ENCODE measurements around the gene IKBKG.
"Not testable (repeated sequence)": the region's sequence is repeated elsewhere in the genome, so short reads cannot be mapped to it uniquely, and the experiment has no call there.

IKBKG gene, protein sequence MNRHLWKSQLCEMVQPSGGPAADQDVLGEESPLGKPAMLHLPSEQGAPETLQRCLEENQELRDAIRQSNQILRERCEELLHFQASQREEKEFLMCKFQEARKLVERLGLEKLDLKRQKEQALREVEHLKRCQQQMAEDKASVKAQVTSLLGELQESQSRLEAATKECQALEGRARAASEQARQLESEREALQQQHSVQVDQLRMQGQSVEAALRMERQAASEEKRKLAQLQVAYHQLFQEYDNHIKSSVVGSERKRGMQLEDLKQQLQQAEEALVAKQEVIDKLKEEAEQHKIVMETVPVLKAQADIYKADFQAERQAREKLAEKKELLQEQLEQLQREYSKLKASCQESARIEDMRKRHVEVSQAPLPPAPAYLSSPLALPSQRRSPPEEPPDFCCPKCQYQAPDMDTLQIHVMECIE

DNA sequence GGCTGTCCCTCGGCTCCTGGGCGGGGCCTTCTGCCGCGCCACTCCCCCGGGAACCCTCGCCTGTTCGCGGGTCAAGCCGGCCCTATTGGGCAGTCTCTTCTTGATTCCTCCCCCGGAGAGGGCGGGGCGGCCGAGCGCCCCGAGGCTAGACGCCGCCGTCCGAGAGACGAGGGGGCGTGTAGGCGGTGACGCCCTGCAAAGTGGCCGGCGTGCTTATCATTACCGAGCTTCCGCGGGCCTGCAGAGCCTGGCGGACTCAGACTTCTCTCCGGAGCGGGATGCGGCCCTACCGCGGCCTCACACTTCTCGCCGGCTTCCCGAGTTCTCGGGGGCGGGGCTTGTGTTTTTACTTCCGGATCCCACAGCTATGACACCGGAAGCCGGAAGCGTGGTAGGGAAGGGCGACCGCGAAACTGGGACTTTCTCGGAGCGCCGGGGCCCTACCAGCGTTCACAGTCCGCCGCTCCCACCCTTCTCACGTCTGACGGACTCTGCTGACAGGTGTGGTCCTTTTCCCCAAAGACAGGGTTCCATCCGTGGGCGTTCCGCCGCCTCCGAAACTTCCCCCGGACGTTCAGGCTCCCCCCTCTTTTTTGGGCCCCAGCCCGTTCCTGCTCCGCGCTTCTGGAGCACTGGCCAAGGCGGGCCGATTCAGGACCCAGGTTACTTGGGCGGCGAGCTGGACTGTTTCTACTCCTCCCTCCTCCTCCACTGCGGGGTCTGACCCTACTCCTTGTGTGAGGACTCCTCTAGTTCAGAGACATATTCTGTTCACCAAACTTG is at the start of gene IKBKG:
TSS of gene IKBKG (plus strand) at position 376 of the 783 bp plus-strand sequence. CDS start 4,383 bp downstream, outside the sequence.
- FAIRE-seq = peak; percentile 37
- peak; percentile 80 for DNase-seq (ENCODE audit: low spot score)

DNA sequence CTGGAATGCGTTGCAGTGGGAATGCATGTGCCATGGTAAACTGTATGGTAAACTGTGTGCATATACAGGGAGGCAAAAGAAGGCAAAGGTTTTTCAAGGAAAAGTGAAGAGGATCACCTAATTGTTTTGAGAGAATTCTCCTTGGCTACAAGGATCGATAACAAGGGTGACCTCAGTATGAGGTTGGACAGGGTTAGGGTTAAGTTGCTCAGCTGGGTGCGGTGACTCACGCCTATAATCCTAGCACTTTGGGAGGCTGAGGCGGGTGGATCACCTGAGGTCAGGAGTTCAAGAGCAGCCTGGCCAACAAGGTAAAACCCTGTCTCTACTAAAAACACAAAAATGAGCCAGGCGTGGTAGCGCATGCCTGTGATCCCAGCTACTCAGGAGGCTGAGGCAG is 46.0 kb upstream of the IKBKG start:
- DNase-seq (ENCODE audit: low spot score); FAIRE-seq: not testable (repeated sequence)

DNA sequence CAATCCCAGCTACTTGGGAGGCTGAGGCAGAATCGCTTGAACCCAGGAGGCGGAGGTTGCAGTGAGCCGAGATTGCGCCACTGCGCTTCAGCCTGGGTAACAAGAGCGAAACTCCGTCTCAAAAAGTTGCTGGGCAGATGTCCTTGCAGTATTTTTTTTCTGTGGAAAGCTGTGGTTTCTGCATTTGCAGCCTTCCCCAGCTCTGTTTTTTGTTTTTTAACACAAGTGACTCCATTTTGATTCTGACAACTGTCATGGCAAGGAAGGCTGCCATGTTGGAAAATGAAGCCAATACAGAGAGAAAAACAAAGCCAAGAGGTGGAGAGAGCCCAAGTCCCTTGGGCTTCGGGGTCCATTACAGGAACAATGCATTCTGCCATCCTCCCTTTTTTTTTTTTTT is 45.3 kb upstream of the IKBKG start:
- FAIRE-seq (no peak), DNase-seq (ENCODE audit: low spot score) (no peak)

DNA sequence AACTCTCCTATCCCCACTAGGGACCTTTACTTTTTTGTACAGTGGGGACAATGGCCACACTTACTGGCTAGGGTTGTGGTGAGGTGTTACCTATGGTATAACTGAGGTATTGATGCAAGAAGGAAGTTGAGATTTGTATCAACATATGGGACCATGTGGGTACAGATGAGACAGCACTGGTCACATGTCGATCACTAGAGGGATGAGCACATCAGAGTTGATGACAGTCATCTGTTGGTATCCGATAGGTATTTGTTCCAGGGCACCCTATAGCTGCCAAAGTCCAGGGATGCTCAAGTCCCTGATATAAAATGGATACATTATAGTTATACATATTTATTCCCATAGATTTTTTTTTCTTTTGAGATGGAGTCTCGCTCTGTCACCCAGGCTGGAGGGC is 44.4 kb upstream of the IKBKG start:
- FAIRE-seq = no peak
- no peak for DNase-seq (ENCODE audit: low spot score)

DNA sequence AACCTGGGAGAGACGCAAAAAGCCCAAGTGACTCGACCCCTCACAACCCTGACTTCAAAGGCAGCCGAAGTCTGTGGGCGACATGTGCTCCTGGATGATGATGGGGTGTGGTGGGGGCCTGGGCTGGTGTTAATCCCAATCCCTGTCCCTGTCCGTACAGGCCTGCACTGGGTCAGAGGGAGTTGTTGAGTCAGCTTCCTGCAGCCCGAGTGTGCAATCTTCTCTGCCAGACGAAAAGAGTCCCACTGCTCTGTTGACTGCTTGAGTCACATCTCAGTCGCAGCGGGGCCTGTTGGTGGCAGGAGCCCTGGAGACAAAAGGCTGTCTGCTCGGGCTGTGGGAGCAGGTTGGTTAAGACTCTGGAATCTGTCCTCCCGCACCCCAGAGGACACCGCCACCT is 41.7 kb upstream of the IKBKG start:
- DNase-seq (ENCODE audit: low spot score) = peak; percentile 62

DNA sequence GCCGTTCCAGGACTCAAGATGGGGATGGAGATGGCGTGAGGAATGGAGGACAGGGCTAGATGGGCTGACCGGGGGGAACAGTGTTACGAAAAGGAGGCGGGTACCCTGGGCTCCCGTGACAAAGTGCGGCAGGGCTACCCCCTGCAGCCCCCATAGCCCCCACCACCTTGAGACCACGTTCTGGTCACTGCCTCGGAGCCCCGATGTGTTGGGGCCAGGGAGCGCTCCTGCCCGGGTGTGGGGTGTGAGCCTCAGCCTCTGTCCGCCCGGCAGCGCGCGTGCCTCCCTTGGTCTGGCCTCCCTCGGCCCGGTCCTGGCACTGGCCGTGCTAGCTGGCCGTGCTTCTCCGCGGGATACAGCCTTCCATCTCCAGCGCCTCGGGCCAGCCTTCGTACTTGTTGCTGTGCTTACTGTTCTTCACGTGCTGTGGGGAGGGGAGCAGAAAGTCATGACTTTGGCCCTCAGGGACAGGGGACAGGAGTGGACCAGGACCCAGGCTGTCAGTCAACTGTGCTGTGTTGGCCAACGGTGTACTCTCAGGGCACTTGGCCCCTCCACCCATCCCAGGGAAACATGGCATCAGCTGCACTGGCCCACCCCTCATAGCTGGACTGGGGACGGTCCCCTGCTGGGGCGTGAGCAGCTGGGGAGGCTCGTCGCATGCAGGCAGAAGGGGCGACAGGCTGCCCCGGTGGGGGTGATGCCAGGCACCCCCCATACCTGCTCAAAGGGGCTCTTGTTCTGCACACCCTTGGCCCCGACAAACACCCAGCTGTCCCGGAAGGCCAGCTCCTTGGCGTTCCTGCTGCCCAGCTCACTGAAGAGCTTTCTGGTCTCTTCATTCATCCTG is 40.7 kb upstream of the IKBKG start:
- DNase-seq (ENCODE audit: low spot score) (no peak), FAIRE-seq (no peak)

More for the DNA sequence above, 41.7 kb upstream of the IKBKG start:
- no peak for FAIRE-seq

DNA sequence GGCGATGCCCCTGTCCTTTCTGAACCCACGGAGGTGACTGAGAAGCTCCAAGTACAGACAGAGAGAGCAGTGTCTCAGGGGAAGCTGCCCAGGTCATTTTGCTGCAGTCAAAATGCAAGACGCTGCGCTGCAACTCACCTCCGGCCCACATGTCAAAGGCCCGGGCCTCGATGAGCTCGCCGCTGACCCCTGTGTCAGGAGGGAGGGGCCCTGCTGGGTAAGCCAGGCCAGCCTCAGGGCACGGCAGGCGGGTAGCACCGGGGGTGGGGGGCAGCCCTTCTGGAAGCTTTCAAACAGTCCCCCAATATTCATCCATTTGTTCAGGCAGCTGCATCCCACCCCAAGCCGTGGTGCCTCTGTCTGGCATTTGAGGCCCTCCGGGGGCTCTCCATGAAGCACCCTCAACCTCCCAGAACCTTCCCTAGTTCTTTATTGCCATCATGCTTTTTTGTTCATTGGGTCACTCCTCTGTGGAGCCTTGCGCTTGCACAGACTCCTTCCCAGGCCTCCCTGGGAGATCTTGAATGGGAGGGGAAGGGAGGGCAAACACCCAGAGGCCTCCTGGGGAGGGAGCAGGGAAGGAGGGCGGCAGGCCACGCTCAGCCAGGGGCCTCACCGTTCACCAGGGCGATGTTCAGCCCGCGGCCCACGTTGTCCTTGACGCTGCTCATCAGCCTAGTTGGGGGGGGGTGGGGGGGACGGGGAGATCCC is 39.6 kb upstream of the IKBKG start:
- FAIRE-seq (no peak), DNase-seq (ENCODE audit: low spot score) (no peak)

DNA sequence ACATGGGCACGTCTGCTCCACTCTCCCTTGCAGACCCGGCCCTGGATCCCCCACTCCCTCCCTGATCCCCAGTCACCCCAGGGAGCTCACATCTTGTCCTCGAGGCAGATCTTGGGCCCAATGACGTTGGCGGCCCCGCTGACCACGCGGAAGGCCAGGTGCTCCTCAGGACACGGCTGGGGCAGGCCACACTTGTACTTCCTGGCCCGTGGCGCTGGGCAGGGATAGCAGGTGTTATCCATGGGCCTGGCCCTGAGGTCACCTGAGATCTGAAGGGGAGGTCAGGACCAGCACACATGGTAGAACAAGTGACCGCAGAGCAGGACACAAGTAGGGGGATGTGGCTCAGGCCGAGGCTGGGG is 39.1 kb upstream of the IKBKG start:
- FAIRE-seq (no peak), DNase-seq (ENCODE audit: low spot score) (no peak)

DNA sequence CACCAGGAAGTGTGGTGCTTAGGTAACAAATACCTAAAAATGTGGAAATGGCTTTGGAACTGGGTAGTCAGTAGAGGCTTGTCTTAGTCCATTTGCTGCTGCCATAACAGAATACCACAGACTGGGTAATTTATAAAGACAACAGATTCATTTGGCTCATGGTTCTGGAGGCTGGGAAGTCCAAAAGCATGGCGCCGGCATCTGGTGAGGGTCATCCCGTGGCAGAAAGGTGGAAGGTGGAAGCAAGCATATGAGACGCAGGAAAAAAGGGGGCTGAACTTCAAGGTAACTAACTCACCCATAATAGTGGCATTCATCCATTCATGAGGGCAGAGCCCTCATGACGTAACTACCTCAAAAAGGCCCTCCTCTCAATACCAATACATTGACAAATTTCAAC is 38.0 kb upstream of the IKBKG start:
- DNase-seq (ENCODE audit: low spot score) (no peak), FAIRE-seq (no peak)

DNA sequence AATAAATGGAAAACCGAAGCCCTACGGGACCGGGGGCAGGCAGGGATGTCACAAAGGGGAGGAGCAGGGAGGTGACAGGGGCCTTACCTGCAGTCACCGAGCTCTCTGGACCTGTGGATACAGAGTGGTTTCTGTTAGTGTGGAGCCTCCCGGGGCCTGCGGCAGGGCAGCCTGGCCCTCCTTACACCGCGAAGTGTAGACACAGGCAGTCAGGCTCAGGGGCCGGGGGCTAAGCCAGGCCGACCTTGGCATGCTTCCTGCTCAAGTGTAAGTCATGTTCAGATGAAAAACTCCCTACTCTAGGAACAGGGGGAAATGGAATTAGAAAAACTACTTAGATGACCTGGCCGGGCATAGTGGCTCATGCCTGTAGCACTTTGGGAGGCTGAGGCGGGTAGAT is 35.7 kb upstream of the IKBKG start:
- DNase-seq (ENCODE audit: low spot score) (no peak), FAIRE-seq (no peak)

DNA sequence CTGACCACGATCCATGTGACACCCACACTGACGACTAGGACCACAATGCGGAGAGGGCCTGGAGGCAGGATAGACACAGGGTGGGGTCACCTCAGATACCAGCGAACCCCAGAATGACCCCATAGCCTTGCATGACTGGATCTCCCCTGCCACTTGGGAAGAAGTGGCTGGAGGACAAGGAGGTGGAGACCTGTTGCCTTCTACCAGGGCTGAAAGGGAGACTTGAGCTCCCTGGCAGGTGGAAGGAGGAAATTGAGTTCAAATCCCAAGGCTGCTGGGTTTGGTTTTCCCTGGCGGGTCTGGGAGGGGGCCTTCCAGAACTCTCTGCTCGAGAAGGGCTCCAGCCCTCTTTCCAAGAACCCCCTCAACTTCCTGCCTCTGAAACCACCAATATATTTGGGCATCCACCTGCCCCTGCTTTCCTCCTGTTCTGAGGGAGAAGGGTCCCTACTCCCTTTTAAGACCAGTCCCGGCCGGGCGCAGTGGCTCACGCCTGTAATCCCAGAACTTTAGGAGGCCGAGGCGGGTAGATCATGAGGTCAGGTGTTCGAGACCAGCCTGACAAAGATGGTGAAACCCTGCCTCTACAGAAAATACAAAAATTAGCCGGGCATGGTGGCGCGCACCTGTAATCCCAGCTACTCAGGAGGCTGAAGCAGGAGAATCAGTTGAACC is 34.4 kb upstream of the IKBKG start:
- FAIRE-seq (no peak), DNase-seq (ENCODE audit: low spot score) (no peak)

DNA sequence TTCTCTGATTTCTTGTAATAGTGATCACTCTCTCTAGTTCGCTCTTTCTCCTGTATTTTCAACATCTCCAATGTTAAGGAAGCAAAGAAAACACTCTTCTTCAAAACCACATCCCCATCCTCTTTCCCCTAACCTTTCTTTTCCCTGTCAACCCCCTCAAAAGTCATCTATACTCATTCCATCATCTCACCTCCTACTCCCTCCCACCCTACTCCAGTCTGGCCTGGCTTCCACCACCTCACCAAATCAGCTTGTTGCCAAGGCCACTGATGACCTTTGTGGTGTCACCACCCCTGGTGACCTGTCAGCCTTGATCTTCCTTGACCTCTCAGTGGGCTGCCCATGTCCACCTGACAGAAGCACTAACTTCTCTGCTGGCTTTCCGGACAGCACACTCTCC is 33.7 kb upstream of the IKBKG start:
- FAIRE-seq = no peak
- DNase-seq (ENCODE audit: low spot score) = no peak

DNA sequence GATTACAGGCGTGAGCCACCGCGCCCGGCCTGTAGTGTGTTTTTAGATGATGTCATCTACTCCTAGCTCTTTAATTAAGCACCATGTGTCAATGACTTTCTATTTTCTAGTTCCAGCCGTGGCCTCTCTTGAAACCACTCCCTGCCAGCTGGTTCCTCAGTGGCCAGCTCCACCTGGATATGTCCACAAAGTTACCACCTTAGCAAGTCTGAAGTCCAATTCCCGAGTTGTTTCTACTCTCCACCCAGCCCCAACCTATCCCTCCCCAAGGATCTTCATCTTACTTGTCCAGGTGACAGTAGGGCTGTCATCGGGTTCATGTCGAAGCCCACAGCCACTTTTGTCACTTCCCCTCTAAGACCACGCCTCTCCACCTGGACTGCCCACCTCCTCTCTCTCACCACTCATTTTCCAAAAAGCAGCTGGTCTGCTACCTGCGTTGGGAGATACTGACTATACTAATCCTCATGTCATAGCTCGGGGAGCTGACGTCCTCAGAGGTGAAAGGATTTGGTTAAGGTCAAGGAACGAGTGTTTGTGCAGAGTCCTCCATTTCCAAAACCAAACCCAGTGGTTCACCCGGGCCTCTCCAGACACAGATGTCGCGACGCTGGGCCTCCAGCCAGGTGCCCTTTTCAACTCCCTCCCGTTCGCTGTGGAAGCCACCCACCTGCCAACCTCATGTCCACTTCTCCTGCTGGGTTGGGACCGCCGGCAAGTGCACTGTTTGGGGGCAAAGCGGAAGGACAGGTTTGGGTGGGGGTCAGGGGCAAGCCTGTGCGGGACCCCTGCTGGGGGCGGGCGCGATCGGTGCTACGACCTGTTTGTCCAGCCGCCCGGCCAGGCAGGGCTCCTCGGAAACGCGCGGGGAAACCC is 32.1 kb upstream of the IKBKG start:
- no peak for FAIRE-seq
- no peak for DNase-seq (ENCODE audit: low spot score)

DNA sequence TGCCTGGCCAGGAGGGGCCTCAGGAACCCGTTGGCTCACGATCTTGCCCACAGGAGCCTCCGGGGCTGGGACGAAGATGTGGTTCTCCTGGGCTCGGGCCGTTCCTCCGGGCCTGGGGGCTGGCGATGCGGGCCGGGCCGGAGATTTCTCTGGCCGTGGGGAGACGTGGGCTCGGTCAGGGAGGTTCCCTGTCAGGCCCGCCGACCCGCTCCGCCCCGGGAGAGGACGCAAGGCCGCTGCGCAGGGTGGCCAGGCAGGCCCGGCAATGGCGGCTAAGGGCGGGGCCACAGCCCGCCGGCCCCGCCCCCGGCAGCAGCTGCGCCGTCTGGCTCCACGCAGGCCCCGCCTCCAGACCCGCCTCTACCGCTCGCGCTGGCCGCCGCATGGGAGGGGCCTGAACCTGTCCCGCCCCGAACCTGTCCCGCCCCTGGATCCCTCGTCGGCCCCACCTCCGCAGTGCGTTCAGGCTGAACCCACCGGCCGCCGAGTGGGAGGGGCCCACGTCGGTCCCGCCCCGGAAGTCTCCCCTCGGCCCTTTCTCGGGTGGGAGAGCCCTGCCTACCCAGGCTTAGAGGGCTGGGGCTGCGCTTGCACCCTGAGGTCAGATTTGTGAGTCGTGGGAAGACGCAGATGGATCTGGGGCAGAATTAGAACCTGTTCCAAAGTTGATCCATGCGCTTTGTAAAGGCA is 31.3 kb upstream of the IKBKG start, which contains the start of gene FAM3A:
TSS of gene FAM3A (minus strand) at position 267 of the 690 bp plus-strand sequence. CDS start 460 bp downstream, outside the sequence.
- peak; percentile 59 for FAIRE-seq
- DNase-seq (ENCODE audit: low spot score) = peak; percentile 85

DNA sequence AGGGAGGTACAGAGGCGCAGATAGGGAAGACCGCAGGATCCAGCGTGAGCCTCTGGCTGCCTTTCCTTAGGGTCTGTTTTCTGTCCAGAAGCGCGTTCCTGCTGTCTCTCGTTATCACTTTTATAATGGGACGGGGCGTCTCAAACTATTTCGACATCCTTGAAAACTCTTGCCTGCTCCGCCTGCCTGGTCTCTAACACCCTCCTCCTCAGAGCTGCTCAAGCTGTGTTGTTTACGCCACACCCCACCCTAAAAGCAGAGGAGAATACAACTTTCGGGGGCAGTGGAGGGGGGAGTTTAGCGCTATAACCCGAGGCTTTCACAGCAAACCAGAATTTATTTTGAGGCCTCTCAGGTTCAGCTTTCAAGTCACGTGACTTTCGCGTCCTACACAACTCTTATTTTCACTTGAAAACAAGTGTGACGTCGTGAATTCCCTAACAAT is 30.7 kb upstream of the IKBKG start:
- DNase-seq (ENCODE audit: low spot score) = no peak
- FAIRE-seq = no peak

DNA sequence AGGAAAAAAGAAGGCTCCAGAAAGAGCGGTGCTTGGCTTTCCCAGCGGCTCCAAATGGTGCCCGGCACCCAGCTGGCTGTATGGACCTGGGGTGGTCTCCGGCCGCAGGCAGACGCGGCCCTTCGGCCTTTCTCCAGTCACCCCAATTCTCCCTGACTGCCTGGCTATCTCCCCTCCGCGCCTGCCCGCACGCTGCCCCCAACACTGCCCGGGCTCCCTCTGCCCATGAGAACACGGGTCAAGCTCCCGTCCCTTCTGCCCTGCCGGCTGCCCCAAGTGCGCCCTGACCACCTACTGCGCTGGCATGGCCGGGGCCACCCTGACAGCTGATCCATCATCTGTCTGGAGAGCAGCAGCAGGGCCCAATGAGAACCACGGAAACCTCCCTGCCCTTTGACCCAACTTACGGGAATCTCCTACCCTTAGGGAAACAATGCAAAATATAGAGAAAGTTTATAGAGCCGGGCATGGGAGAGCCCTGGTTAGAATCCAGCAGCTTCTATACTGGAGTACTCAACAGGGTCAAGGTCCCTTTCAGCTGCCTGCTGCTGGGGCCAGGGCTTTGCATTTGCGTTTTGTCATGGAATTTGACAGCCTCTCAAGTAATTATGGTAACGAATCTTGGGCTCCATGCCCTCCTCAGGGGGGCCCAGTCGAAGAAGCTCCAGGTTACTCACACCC is 30.2 kb upstream of the IKBKG start:
- FAIRE-seq (no peak), DNase-seq (ENCODE audit: low spot score) (no peak)

DNA sequence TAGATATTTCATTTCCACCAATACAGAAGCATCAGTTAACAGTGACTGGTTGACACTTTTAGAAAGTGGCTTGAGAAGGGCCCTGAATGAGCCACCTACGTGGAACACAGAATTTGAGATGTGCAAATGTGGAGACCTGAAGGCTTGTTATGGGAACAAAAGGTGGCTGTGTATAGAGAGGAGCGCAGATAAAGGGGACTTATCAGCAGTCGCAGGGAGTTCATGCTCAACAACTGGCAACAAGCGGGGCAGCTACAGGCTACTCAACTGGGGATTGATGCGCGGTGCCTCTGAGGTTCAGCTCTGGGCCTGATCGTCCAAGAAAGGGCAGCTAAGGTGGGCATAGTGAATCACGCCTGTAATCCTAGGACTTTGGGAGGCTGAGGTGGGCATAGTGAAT is 28.0 kb upstream of the IKBKG start:
- FAIRE-seq (no peak), DNase-seq (ENCODE audit: low spot score) (no peak)

Data from RCC 7860 (cell line).